Neuronal stem cell (in vitro differentiated cells): Measurements from ENCODE around the gene CHST8.
A peak's percentile ranks its signal among the peaks of the same experiment; 100 is the strongest.
"Not testable (repeated sequence)": the region's sequence is repeated elsewhere in the genome, so short reads cannot be mapped to it uniquely, and the experiment has no call there.

ENCODE experiments used
- DNase-seq: peaks from one replicate; pipeline ENCODE4 v3.0.0-alpha.2; 2013; ENCODE audit warnings: low spot score
- H2AFZ ChIP-seq: one replicate; pipeline ENCODE4 v1.6.1; 2013; ENCODE audit warnings: mild to moderate bottlenecking, low read length, inconsistent platforms
- H2AK5ac ChIP-seq: 2 replicates; pipeline ENCODE4 v1.6.1; 2013; ENCODE audit warnings: low read depth, mild to moderate bottlenecking, inconsistent platforms, low read length, moderate library complexity, mixed read lengths
- H2BK120ac ChIP-seq: 2 replicates; pipeline ENCODE4 v1.6.1; 2013; ENCODE audit warnings: low read depth, mild to moderate bottlenecking, inconsistent platforms, low read length, moderate library complexity, mixed read lengths
- H2BK12ac ChIP-seq: one replicate; pipeline ENCODE4 v1.6.1; 2013; ENCODE audit warnings: low read length, inconsistent platforms
- H2BK15ac ChIP-seq: 2 replicates; pipeline ENCODE4 v1.6.1; 2013; ENCODE audit warnings: mild to moderate bottlenecking, low read length, inconsistent platforms, mixed read lengths
- H2BK5ac ChIP-seq: one replicate; pipeline ENCODE4 v1.6.1; 2013; ENCODE audit warnings: inconsistent platforms, mild to moderate bottlenecking, low read length, moderate library complexity
- H3K14ac ChIP-seq: one replicate; pipeline ENCODE4 v1.6.1; 2013; ENCODE audit warnings: low read length, inconsistent platforms
- H3K18ac ChIP-seq: 2 replicates; pipeline ENCODE4 v1.6.1; 2013; ENCODE audit warnings: low read length, inconsistent platforms
- H3K23ac ChIP-seq: 2 replicates; pipeline ENCODE4 v1.6.1; 2013; ENCODE audit warnings: low read depth, mild to moderate bottlenecking, mixed read lengths, low read length, inconsistent platforms; ENCODE audit not compliant: poor library complexity
- H3K27ac ChIP-seq: replicated peaks from 3 replicates; pipeline ENCODE4 v1.5.1; 2013; ENCODE audit warnings: low read length, inconsistent platforms
- H3K27me3 ChIP-seq, 3 experiments: 2 replicates each; pipeline ENCODE4 v1.6.1; 2013; ENCODE audit warnings: low read length in 3 of 3, mild to moderate bottlenecking in 2 of 3, inconsistent platforms in 1 of 3, low read depth in 1 of 3, mixed read lengths in 1 of 3, moderate library complexity in 1 of 3; ENCODE audit not compliant: control insufficient read depth in 3 of 3, insufficient read depth in 3 of 3
- H3K36me3 ChIP-seq, 2 donors: replicated peaks in 1 of 2; 2 replicates each; pipeline ENCODE4 v1.6.1; 2013; ENCODE audit warnings: low read length in 2 of 2; ENCODE audit not compliant: control insufficient read depth in 2 of 2, insufficient read depth in 2 of 2
- H3K4ac ChIP-seq: 2 replicates; pipeline ENCODE4 v1.6.1; 2013; ENCODE audit warnings: inconsistent platforms, mild to moderate bottlenecking, low read length, moderate library complexity
- H3K4me1 ChIP-seq, 2 donors: 1 replicate in 1 of 2; 2 replicates in 1 of 2; pipeline ENCODE4 v1.6.1; 2013; ENCODE audit warnings: low read length in 2 of 2, low read depth in 1 of 2; ENCODE audit not compliant: control insufficient read depth in 2 of 2, insufficient read depth in 1 of 2
- H3K4me2 ChIP-seq: one replicate; pipeline ENCODE4 v1.6.1; 2013; ENCODE audit warnings: mild to moderate bottlenecking, low read length, inconsistent platforms; ENCODE audit not compliant: insufficient read depth, poor library complexity, severe bottlenecking
- H3K4me3 ChIP-seq, 2 donors: 2 replicates each; pipeline ENCODE4 v1.5.1; 2013; ENCODE audit warnings: low read length in 2 of 2, mild to moderate bottlenecking in 2 of 2, inconsistent platforms in 1 of 2, moderate library complexity in 1 of 2
- H3K79me1 ChIP-seq: one replicate; pipeline ENCODE4 v1.6.1; 2013; ENCODE audit warnings: low read depth, mild to moderate bottlenecking, inconsistent platforms, low read length, moderate library complexity
- H3K9ac ChIP-seq: one replicate; pipeline ENCODE4 v1.6.1; 2013; ENCODE audit warnings: mild to moderate bottlenecking, low read depth, low read length, inconsistent platforms; ENCODE audit not compliant: poor library complexity
- H3K9me3 ChIP-seq, 2 donors: replicated peaks in 1 of 2; 2 replicates each; pipeline versions ENCODE3 to v1.6.1; 2013; ENCODE audit warnings: low read length in 2 of 2, mild to moderate bottlenecking in 2 of 2, inconsistent platforms in 1 of 2, low read depth in 1 of 2, mixed read lengths in 1 of 2, moderate library complexity in 1 of 2; ENCODE audit not compliant: control insufficient read depth in 2 of 2, insufficient read depth in 1 of 2
- H4K8ac ChIP-seq: one replicate; pipeline ENCODE4 v1.6.1; 2013; ENCODE audit warnings: low read depth, mild to moderate bottlenecking, inconsistent platforms, low read length, moderate library complexity
- H4K91ac ChIP-seq: one replicate; pipeline ENCODE4 v1.6.1; 2013; ENCODE audit warnings: low read length, low read depth, mild to moderate bottlenecking, inconsistent platforms; ENCODE audit not compliant: poor library complexity
- WGBS, 2 donors: extraction: QIAGEN DNeasy Blood & Tissue Kit; methylation state at CpG; one replicate each; pipeline ENCODE4 v1.1.7; 2013; ENCODE audit warnings: missing lambda C conversion rate in 2 of 2, mixed read lengths in 1 of 2; ENCODE audit not compliant: insufficient read length in 2 of 2, insufficient replicate concordance in 1 of 2; ENCODE audit errors: extremely low coverage in 2 of 2; 5-methylcytosine and 5-hydroxymethylcytosine counted together

Gene CHST8

DNA sequence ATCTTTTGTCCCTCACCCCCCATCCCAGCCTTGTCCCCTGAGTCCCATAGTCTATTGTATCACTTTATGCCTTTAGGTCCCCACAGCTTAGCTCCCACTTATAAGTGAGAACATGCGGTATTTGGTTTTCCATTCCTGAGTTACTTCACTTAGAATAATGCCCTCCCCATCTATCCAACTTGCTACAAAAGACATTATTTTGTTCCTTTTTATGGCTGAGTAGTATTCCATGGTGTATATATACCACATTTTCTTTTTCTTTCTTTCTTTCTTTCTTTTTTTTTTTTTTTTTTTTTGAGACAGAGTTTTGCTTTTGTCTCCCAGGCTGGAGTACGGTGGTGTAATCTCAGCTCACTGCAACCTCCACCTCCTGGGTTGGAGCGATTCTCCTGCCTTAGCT, 73.8 kb downstream of the CHST8 start:
- H3K4me2 ChIP-seq, H2AFZ ChIP-seq, H3K23ac ChIP-seq, H3K14ac ChIP-seq, H3K27me3 ChIP-seq, H3K4me1 ChIP-seq, H3K4ac ChIP-seq, H3K79me1 ChIP-seq, H3K18ac ChIP-seq, H3K36me3 ChIP-seq, H2BK12ac ChIP-seq, H4K8ac ChIP-seq, H2BK15ac ChIP-seq, H3K9ac ChIP-seq, H3K9me3 ChIP-seq, DNase-seq, H2BK5ac ChIP-seq, H4K91ac ChIP-seq, H3K27ac ChIP-seq, H3K4me3 ChIP-seq, H2BK120ac ChIP-seq, H2AK5ac ChIP-seq: not testable (repeated sequence)
- WGBS, 2 donors: no CpG with 5 or more reads among the region's 3 CpGs

DNA sequence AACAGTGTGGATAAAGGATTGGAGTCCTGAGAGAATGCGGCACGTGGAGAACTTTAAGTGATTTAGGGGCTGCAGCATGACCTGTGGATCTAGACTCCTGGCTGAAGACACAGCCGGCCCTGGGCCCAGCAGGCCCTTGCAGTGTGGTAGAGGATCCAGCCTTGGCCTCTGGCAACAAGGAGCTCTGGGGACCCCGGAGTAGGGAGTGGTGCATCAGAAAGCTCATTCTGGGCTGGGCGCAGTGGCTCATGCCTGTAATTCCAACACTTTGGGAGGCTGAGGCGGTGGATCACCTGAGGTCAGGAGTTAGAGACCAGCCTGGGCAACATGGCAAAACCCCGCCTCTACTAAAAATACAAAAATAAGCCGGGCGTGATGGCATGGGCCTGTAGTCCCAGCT, 76.0 kb downstream of the CHST8 start:
- WGBS, 2 donors: no CpG with 5 or more reads among the region's 9 CpGs
- Histone ChIP-seq H3K79me1 (no peaks in the 10 kb centered on the region), H2AK5ac (no peak overlapping the region), H4K91ac (no peak overlapping the region), H3K4me2 (no peak overlapping the region), H3K4me3 (no peak overlapping the region), H3K23ac (no peak overlapping the region), H3K14ac (no peak overlapping the region), H3K27ac (no peak overlapping the region), H2BK120ac (no peak overlapping the region), H3K9me3 (no peaks in the 10 kb centered on the region), H3K27me3 (no peaks in the 10 kb centered on the region), H3K36me3 (no peaks in the 10 kb centered on the region), H3K4ac (no peak overlapping the region), H2BK15ac (no peak overlapping the region), H3K4me1 (no peaks in the 10 kb centered on the region), H2BK12ac (no peak overlapping the region), H2BK5ac (no peak overlapping the region), H2AFZ (no peak overlapping the region), H4K8ac (no peak overlapping the region), H3K9ac (no peak overlapping the region), H3K18ac (no peak overlapping the region)
- DNase-seq: no peak

DNA sequence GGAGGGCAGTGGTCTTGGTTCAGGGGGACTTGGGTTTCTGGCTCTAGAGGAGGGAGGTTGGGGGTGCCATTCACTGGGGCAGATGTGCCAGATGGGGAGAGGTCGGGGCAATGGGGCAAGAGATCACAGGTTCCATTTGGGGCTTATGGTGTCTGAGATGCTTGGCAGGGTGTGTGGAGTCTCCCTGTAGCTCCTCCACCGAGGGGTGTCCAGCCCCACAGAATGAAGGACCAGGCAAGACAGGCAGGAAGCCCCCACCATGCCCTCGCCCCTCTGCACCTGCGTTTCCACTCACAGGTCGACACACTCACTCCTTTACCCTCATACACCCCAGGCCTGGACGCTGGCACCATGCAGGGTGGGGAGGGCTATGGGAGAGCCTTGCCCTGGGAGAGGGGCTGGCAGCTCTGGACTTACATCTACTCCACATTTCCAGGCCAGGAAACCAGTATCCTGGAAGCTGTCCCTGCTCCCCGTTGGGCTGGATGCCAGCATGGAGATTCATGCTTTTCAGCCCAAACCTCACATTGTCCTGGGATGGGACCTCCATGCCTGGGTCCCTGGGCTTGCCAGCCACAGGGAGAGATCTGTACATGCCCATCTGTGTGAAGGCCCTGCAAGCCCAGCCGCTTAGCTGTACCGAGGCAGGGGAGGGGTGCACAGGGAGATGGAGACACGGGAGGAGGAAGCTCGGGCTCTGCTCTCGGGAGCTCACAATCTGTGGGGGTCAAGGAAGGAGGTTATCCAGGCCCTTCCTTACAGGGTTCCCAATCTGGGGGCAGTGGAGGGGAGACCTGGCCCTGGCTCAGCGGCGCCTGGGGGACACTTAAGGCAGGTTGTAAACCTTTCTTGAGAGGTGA, 77.1 kb downstream of the CHST8 start:
- Histone ChIP-seq H2AFZ (no peak overlapping the region), H3K18ac (peak overlapping the region; percentile 42), H3K79me1 (no peaks in the 10 kb centered on the region), H4K91ac (no peak overlapping the region), H3K27ac (no peak overlapping the region), H3K27me3 (no peaks in the 10 kb centered on the region), H3K9ac (no peak overlapping the region), H2BK120ac (no peak overlapping the region), H2BK5ac (no peak overlapping the region), H4K8ac (no peak overlapping the region), H2BK12ac (no peak overlapping the region), H2BK15ac (no peak overlapping the region), H3K4me3 (no peak overlapping the region), H3K4ac (no peak overlapping the region), H3K9me3 (no peaks in the 10 kb centered on the region), H3K4me1 (no peaks in the 10 kb centered on the region), H3K4me2 (no peak overlapping the region), H3K23ac (no peak overlapping the region), H2AK5ac (no peak overlapping the region), H3K14ac (no peak overlapping the region), H3K36me3 (no peaks in the 10 kb centered on the region)
- no peak for DNase-seq
- WGBS, 2 donors: no CpG with 5 or more reads among the region's 14 CpGs

DNA sequence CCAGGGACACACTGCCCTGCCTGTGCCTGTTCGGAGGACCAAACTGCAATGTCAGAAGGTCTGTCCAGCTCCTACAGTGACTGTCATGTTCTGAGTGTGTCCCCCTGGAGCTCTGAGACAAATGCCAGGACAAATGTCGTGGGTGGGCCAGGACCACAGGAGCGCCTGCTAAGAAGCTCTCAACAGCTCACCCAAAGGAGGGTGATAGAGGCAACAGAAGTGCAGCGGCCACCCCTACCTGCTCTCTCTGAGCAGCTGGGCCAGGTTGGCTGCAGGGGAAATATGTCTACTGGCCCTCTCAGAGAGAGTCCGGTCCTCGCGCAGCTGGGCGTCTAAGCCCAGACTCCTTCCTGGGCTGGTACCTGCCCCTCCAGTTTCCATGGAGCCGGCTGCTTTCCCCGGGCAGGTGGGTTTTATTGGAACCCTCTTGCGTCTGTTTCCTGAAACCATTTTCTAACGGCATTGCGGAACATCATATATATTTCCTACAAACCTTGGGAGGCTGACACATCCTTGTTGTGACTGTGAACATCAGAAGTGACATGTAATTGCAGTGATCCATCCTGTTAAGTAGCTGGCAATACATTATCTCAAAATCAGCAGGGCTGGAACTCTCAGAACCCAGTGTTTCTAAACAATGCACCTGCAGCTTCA, 78.1 kb downstream of the CHST8 start:
- peak overlapping the region; percentile 39 for H3K14ac ChIP-seq
- no peaks in the 10 kb centered on the region for H3K9me3 ChIP-seq
- H3K27me3 ChIP-seq: no peaks in the 10 kb centered on the region
- H3K4me3 ChIP-seq: no peak overlapping the region
- H2BK5ac ChIP-seq: no peak overlapping the region
- H2AK5ac ChIP-seq: no peak overlapping the region
- H2BK120ac ChIP-seq: no peak overlapping the region
- no peak overlapping the region for H3K23ac ChIP-seq
- H3K4ac ChIP-seq: no peak overlapping the region
- H2BK15ac ChIP-seq: no peak overlapping the region
- H3K79me1 ChIP-seq: no peaks in the 10 kb centered on the region
- H3K36me3 ChIP-seq: no peaks in the 10 kb centered on the region
- no peak overlapping the region for H4K8ac ChIP-seq
- no peak overlapping the region for H3K27ac ChIP-seq
- H3K9ac ChIP-seq: no peak overlapping the region
- H3K4me2 ChIP-seq: no peak overlapping the region
- no peak for DNase-seq
- peak overlapping the region; percentile 38 for H3K18ac ChIP-seq
- H2AFZ ChIP-seq: no peak overlapping the region
- no peak overlapping the region for H4K91ac ChIP-seq
- no peaks in the 10 kb centered on the region for H3K4me1 ChIP-seq
- no CpG with 5 or more reads among the region's 13 CpGs for WGBS, 2 donors
- no peak overlapping the region for H2BK12ac ChIP-seq
